B cell (primary cell): ENCODE data around the gene WDR83. TPM values are rescaled to one million over a fixed set of nuclear protein-coding genes. Genes with fewer than 3 reads are reported as not detected.
A peak's percentile ranks its signal among the peaks of the same experiment; 100 is the strongest.

Source experiments
- ATAC-seq: fragments of 200-7000 bp; cut with Tn5 transposase; one replicate; pipeline ENCODE4 v1.10.0; 2021; ENCODE audit warnings: low read depth, mild to moderate bottlenecking, moderate number of reproducible peaks, moderate library complexity
- CTCF ChIA-PET: fragments of 350-600 bp; sonication (Branson Sonifier 250); formaldehyde crosslinking; loops from one replicate; lab custom pipeline; 2021; ENCODE audit warnings: antibody characterized with exemption, inconsistent platforms; lab: Charles Lee
- POLR2A ChIA-PET: fragments of 350-600 bp; sonication (Branson Sonifier 250); formaldehyde crosslinking; loops from one replicate; lab custom pipeline; 2021; ENCODE audit warnings: antibody characterized with exemption; lab: Charles Lee
- DNase-seq: peaks from one replicate; pipeline ENCODE4 v3.0.0; 2013
- H2AFZ ChIP-seq: 2 replicates; pipeline ENCODE4 v1.6.1; 2012; ENCODE audit warnings: mild to moderate bottlenecking, low read depth, low read length; ENCODE audit not compliant: insufficient read depth, poor library complexity, severe bottlenecking
- H3K27ac ChIP-seq, 2 donors: 1 replicate in 1 of 2; 2 replicates in 1 of 2; pipeline ENCODE4 v1.5.1; 2012 to 2013; ENCODE audit warnings: low read length in 2 of 2, mild to moderate bottlenecking in 2 of 2, moderate library complexity in 1 of 2
- H3K27me3 ChIP-seq, 4 experiments: fragments of 200-600 bp in 1 of 4; sonication (generic) in 1 of 4; replicated peaks in 1 of 4; 1 replicate in 2 of 4; 2 replicates in 2 of 4; pipeline versions ENCODE4 v1.6.1 to v1.7.0; 2013 to 2016; ENCODE audit warnings: low read length in 3 of 4, mild to moderate bottlenecking in 2 of 4, mixed read lengths in 1 of 4, moderate library complexity in 1 of 4; ENCODE audit not compliant: insufficient read depth in 4 of 4, control insufficient read depth in 3 of 4; ENCODE audit errors: control extremely low read depth in 1 of 4
- H3K36me3 ChIP-seq, 2 experiments: replicated peaks in 1 of 2; 1 replicate in 1 of 2; 2 replicates in 1 of 2; pipeline versions ENCODE4 v1.6.1 to v1.7.1; 2013; ENCODE audit warnings: low read length in 1 of 2; ENCODE audit not compliant: insufficient read depth in 2 of 2, control insufficient read depth in 1 of 2; ENCODE audit errors: control extremely low read depth in 1 of 2, extremely low read depth in 1 of 2
- H3K4me1 ChIP-seq, 2 donors: fragments of 200-600 bp in 1 of 2; sonication (generic) in 1 of 2; 1 replicate in 1 of 2; 2 replicates in 1 of 2; pipeline versions ENCODE4 v1.5.1 to v1.6.1; 2013 to 2017; ENCODE audit warnings: low read length in 2 of 2; ENCODE audit not compliant: control insufficient read depth in 2 of 2, insufficient read depth in 2 of 2
- H3K4me2 ChIP-seq: replicated peaks from 2 replicates; pipeline ENCODE3; 2012; ENCODE audit warnings: mild to moderate bottlenecking, low read depth, low read length; ENCODE audit not compliant: poor library complexity, severe bottlenecking
- H3K4me3 ChIP-seq, 5 experiments: fragments of 200-600 bp in 1 of 5; sonication (generic) in 1 of 5; 1 replicate in 3 of 5; 2 replicates in 2 of 5; pipeline versions ENCODE4 v1.5.1 to v1.7.0; 2011 to 2016; ENCODE audit warnings: low read length in 4 of 5, mild to moderate bottlenecking in 4 of 5, low read depth in 2 of 5, control low read depth in 1 of 5, moderate library complexity in 1 of 5; ENCODE audit not compliant: insufficient read depth in 1 of 5; ENCODE audit errors: control extremely low read depth in 1 of 5, extremely low read depth in 1 of 5
- H3K79me2 ChIP-seq: fragments of 200-600 bp; sonication (generic); one replicate; pipeline ENCODE4 v1.6.0; 2016; ENCODE audit warnings: low read length; ENCODE audit not compliant: control insufficient read depth, insufficient read depth
- H3K9ac ChIP-seq: fragments of 200-600 bp; sonication (generic); 2 replicates; pipeline ENCODE4 v1.6.1; 2017; ENCODE audit warnings: mild to moderate bottlenecking, low read length, moderate library complexity
- H3K9me3 ChIP-seq, 3 donors: one replicate each; pipeline versions ENCODE4 v1.6.1 to v1.7.1; 2013; ENCODE audit warnings: low read length in 2 of 3; ENCODE audit not compliant: control insufficient read depth in 2 of 3, insufficient read depth in 1 of 3; ENCODE audit errors: control extremely low read depth in 1 of 3
- H4K20me1 ChIP-seq: 2 replicates; pipeline ENCODE4 v1.6.0; 2012; ENCODE audit warnings: mild to moderate bottlenecking, low read length; ENCODE audit not compliant: insufficient read depth, control insufficient read depth, poor library complexity, severe bottlenecking
- H3K27ac Mint-ChIP-seq: one replicate; pipeline ENCODE4 v1.8.0; 2021; ENCODE audit warnings: mixed read lengths
- H3K27me3 Mint-ChIP-seq: one replicate; pipeline ENCODE4 v1.8.0; 2021; ENCODE audit warnings: mixed read lengths
- H3K4me1 Mint-ChIP-seq: one replicate; pipeline ENCODE4 v1.8.0; 2021; ENCODE audit warnings: mixed read lengths
- H3K4me3 Mint-ChIP-seq: one replicate; pipeline ENCODE4 v1.8.0; 2021; ENCODE audit warnings: mixed read lengths
- H3K9me3 Mint-ChIP-seq: one replicate; pipeline ENCODE4 v1.8.0; 2022; ENCODE audit warnings: mixed read lengths; ENCODE audit not compliant: insufficient read depth
- CTCF ChIP-seq: fragments of 200-600 bp; IDR thresholded peaks from one replicate; pipeline ENCODE4 v1.8.0; 2022; ENCODE audit warnings: antibody characterized with exemption, mild to moderate bottlenecking
- EZH2 ChIP-seq: IDR thresholded peaks from 2 replicates; pipeline ENCODE4 v1.6.1; 2012; ENCODE audit warnings: borderline replicate concordance, low read depth, mild to moderate bottlenecking, moderate library complexity, low read length; ENCODE audit not compliant: insufficient read depth, poor library complexity, severe bottlenecking
- WGBS: methylation state at CpG from one replicate; pipeline ENCODE4 v1.1.5; 2013; ENCODE audit warnings: missing lambda C conversion rate; ENCODE audit not compliant: insufficient coverage; 5-methylcytosine and 5-hydroxymethylcytosine counted together
- intact Hi-C: fragments of 100-400 bp; cut with micrococcal nuclease; formaldehyde crosslinking; loops from one replicate; pipeline ENCODE4 v1.10.0; 2022
- polyA plus RNA-seq: library from polyadenylated mRNA; depleted of rRNA; stranded (reverse); fragments of >200 nt; gene quantifications from 2 replicates; pipeline ENCODE4 v1.2.3, GENCODE V29; 2012
- total RNA-seq, 2 donors: library from RNA; stranded (reverse); fragments of 120-200 nt in 1 of 2; gene quantifications; 1 replicate in 1 of 2; 2 replicates in 1 of 2; pipeline versions ENCODE4 v1.2.3 to v1.2.4, GENCODE V29; 2013 to 2022

Gene WDR83
- total and polyA plus RNA-seq, 2 donors (not counting 1 experiment from before 2014, with no cell fraction given) = 16.3 to 24.6 TPM

GRCh38 chr19:12665281-12665573 is 1.4 kb upstream of the WDR83 start:
- Histone ChIP-seq H3K4me3 (peak overlapping the region; percentile 84 to 99 (median 94)), H3K27me3 (no peaks in the 10 kb centered on the region), H3K36me3 (peaks cover 2 to 49% of the 10 kb centered on the region in 2 experiments), H3K9ac (peak overlapping the region; percentile 97), H3K4me2 (peak overlapping the region; percentile 88), H3K4me1 (peaks cover 32 to 53% of the 10 kb centered on the region in 2 donors), H3K9me3 (no peaks in the 10 kb centered on the region), H3K79me2 (peaks cover 91% of the 10 kb centered on the region), H4K20me1 (peaks cover 37% of the 10 kb centered on the region), H2AFZ (no peak overlapping the region), H3K27ac (peak overlapping the region; percentile 95 to 99)
- POLR2A ChIA-PET = interaction anchor here (0.5 to 3.7 kb wide), 6 partner anchors 16 to 264 kb away, joined by 3 to 16 read pairs (median 4); partner anchors contain the start of genes ZNF490, ZNF564, ZNF791 and ZNF799
- intact Hi-C loops = loop anchor here (1.0 to 5.0 kb wide), 5 partner anchors 25 to 223 kb away; partner anchors contain the start of genes FBXW9, TNPO2 and ZNF443
- peak; percentile 92 for DNase-seq
- Mint-ChIP-seq H3K27ac (peak overlapping the region; percentile 97), H3K27me3 (no peaks in the 10 kb centered on the region), H3K4me3 (peak overlapping the region; percentile 98), H3K4me1 (peaks cover 61% of the 10 kb centered on the region), H3K9me3 (no peaks in the 10 kb centered on the region)
- no peak for TF ChIP-seq EZH2
- no peak for TF ChIP-seq CTCF
- CTCF ChIA-PET = interaction anchor here (0.7 to 3.2 kb wide), 4 partner anchors 17 to 102 kb away, joined by 3 to 14 read pairs (median 8); partner anchors contain the start of gene DHPS
- 2% methylated on average over 10 of the region's 10 CpGs for WGBS
- peak; percentile 67 for ATAC-seq

GRCh38 chr19:12665671-12666264 is 839 bp upstream of the WDR83 start:
- Histone ChIP-seq H3K4me1 (peaks cover 37 to 59% of the 10 kb centered on the region in 2 donors), H3K9me3 (no peaks in the 10 kb centered on the region), H2AFZ (peak overlapping the region; percentile 79), H3K79me2 (peaks cover 91% of the 10 kb centered on the region), H3K4me3 (peak overlapping the region; percentile 84 to 99 (median 94)), H3K27ac (peak overlapping the region; percentile 95 to 99), H3K4me2 (peak overlapping the region; percentile 88), H3K36me3 (peaks cover 0 to 45% of the 10 kb centered on the region in 2 experiments), H4K20me1 (peaks cover 36% of the 10 kb centered on the region), H3K9ac (peak overlapping the region; percentile 97), H3K27me3 (no peaks in the 10 kb centered on the region)
- POLR2A ChIA-PET = interaction anchor here (0.5 to 3.7 kb wide), 14 partner anchors 13 to 265 kb away, joined by 3 to 16 read pairs (median 4); partner anchors contain the start of genes DHPS, FBXW9, ZNF490 and ZNF564
- CTCF ChIA-PET = interaction anchor here (0.7 to 3.2 kb wide), 8 partner anchors 11 to 183 kb away, joined by 3 to 14 read pairs (median 4); partner anchors contain the start of gene DHPS
- WGBS = 0% methylated on average over 1 of the region's 12 CpGs
- peak; percentile 78 for DNase-seq
- TF ChIP-seq CTCF = no peak
- TF ChIP-seq EZH2 = no peak
- peaks cover 67% of the 10 kb centered on the region for H3K4me1 Mint-ChIP-seq
- ATAC-seq = peak; percentile 28
- H3K27me3 Mint-ChIP-seq = no peaks in the 10 kb centered on the region
- no peaks in the 10 kb centered on the region for H3K9me3 Mint-ChIP-seq
- intact Hi-C loops = loop anchor here (1.0 to 5.0 kb wide), 5 partner anchors 25 to 223 kb away; partner anchors contain the start of genes FBXW9, TNPO2 and ZNF443
- peak overlapping the region; percentile 98 for H3K4me3 Mint-ChIP-seq
- H3K27ac Mint-ChIP-seq = peak overlapping the region; percentile 97
